Mammary epithelial cell (primary cell): ENCODE measurements around the gene NOP9.

Experiments used
- CTCF ChIP-seq, 2 donors: IDR thresholded peaks in 1 of 2; conservative IDR thresholded peaks in 1 of 2; 2 replicates each; pipeline ENCODE4 v1.5.1; 2011 to 2012; ENCODE audit warnings: inconsistent platforms in 2 of 2, low read length in 2 of 2, mild to moderate bottlenecking in 2 of 2, control low read depth in 1 of 2, low read depth in 1 of 2; ENCODE audit not compliant: insufficient read depth in 1 of 2; ENCODE audit errors: extremely low read depth in 1 of 2
- EZH2 ChIP-seq: IDR thresholded peaks from 2 replicates; pipeline ENCODE4 v1.6.1; 2012; ENCODE audit warnings: low read length, inconsistent platforms, borderline replicate concordance

- TF ChIP-seq CTCF (conservative IDR thresholded peaks at IDR 0.05 in 1 of 2, IDR thresholded peaks at IDR 0.05 in 1 of 2; ENCODE audit: extremely low read depth in 1 of 2, insufficient read depth in 1 of 2, low read depth in 1 of 2, low read length in 2 of 2) (no peak), EZH2 (no peak)
These were observed 37.6 kb downstream of the NOP9 start for GRCh38 chr14:24337144-24337823.
